Esophagus (tissue), 2 donors: ENCODE data around the gene FHIT. TPM values are rescaled to one million over a fixed set of nuclear protein-coding genes. Genes with fewer than 3 reads are reported as not detected.

Source experiments
- H3K27ac ChIP-seq, 2 donors: one replicate each; pipeline ENCODE4 v1.5.1; 2013; ENCODE audit warnings: low read depth in 2 of 2, mild to moderate bottlenecking in 2 of 2, inconsistent platforms in 1 of 2, low read length in 1 of 2, moderate library complexity in 1 of 2
- H3K27me3 ChIP-seq, 2 donors: one replicate each; pipeline ENCODE4 v1.6.1; 2013; ENCODE audit warnings: low read length in 2 of 2, control low read depth in 1 of 2, mild to moderate bottlenecking in 1 of 2; ENCODE audit not compliant: insufficient read depth in 2 of 2, control insufficient read depth in 1 of 2
- H3K36me3 ChIP-seq, 2 donors: one replicate each; pipeline ENCODE4 v1.6.1; 2013; ENCODE audit warnings: low read length in 1 of 2; ENCODE audit not compliant: control insufficient read depth in 2 of 2, insufficient read depth in 2 of 2
- H3K4me1 ChIP-seq, 2 donors: one replicate each; pipeline ENCODE4 v1.6.1; 2013; ENCODE audit warnings: low read length in 1 of 2; ENCODE audit not compliant: control insufficient read depth in 2 of 2, insufficient read depth in 2 of 2
- H3K4me3 ChIP-seq, 2 donors: one replicate each; pipeline ENCODE4 v1.5.1; 2013; ENCODE audit warnings: low read length in 2 of 2, mild to moderate bottlenecking in 2 of 2, low read depth in 1 of 2, moderate library complexity in 1 of 2
- H3K9me3 ChIP-seq, 2 donors: one replicate each; pipeline ENCODE4 v1.6.1; 2013; ENCODE audit warnings: mild to moderate bottlenecking in 2 of 2, low read depth in 1 of 2, low read length in 1 of 2, moderate library complexity in 1 of 2; ENCODE audit not compliant: control insufficient read depth in 2 of 2, insufficient read depth in 1 of 2
- WGBS, 2 donors: extraction: QIAGEN DNeasy Blood & Tissue Kit; methylation state at CpG; one replicate each; pipeline ENCODE4 v1.1.7; 2013; 5-methylcytosine and 5-hydroxymethylcytosine counted together
- polyA plus RNA-seq, 2 donors: library from polyadenylated mRNA; stranded (reverse); fragments of 200-250 nt; gene quantifications; one replicate each; pipeline ENCODE4 v1.2.3, GENCODE V29; 2013
- donor health status: healthy with polysubstance abuse.
- donor health status: Bipolar disorder and iron deficiency.

Gene FHIT
- polyA plus RNA-seq, 2 donors = 3.4 to 5.0 TPM

GRCh38 chr3:59709702-59710553, 1541.3 kb downstream of the FHIT start:
- no peaks in the 10 kb centered on the region for H3K4me1 ChIP-seq
- no peaks in the 10 kb centered on the region for H3K27me3 ChIP-seq
- no peak overlapping the region for H3K27ac ChIP-seq
- no peak overlapping the region for H3K4me3 ChIP-seq
- no peaks in the 10 kb centered on the region for H3K36me3 ChIP-seq
- WGBS, 2 donors = 51 to 59% methylated on average over 5 of the region's 5 CpGs
- H3K9me3 ChIP-seq = no peaks in the 10 kb centered on the region

- Histone ChIP-seq H3K4me3 (no peak overlapping the region), H3K27ac (no peak overlapping the region), H3K9me3 (no peaks in the 10 kb centered on the region), H3K4me1 (no peaks in the 10 kb centered on the region), H3K36me3 (no peaks in the 10 kb centered on the region), H3K27me3 (no peaks in the 10 kb centered on the region)
- WGBS, 2 donors = 96% methylated on average over 3 of the region's 3 CpGs
These were observed 1543.0 kb downstream of the FHIT start for GRCh38 chr3:59708202-59708601.

GRCh38 chr3:59704292-59704691, 1547.0 kb downstream of the FHIT start:
- H3K27ac ChIP-seq = no peak overlapping the region
- H3K9me3 ChIP-seq = no peaks in the 10 kb centered on the region
- no peaks in the 10 kb centered on the region for H3K36me3 ChIP-seq
- 62 to 76% methylated on average over 4 of the region's 4 CpGs for WGBS, 2 donors
- no peak overlapping the region for H3K4me3 ChIP-seq
- H3K4me1 ChIP-seq = no peaks in the 10 kb centered on the region
- no peaks in the 10 kb centered on the region for H3K27me3 ChIP-seq

GRCh38 chr3:59699648-59700320, 1551.5 kb downstream of the FHIT start:
- Histone ChIP-seq H3K4me3 (no peak overlapping the region), H3K36me3 (no peaks in the 10 kb centered on the region), H3K27ac (no peak overlapping the region), H3K4me1 (no peaks in the 10 kb centered on the region), H3K27me3 (no peaks in the 10 kb centered on the region), H3K9me3 (peaks cover 0 to 2% of the 10 kb centered on the region in 2 donors)
- WGBS, 2 donors = 92 to 93% methylated on average over 6 of the region's 6 CpGs
